GM18498 (cell line): Measurements from ENCODE around the gene DIPK1B.

Experiments
- ATAC-seq: cut with Tn5 transposase; IDR thresholded peaks from one replicate; pipeline ENCODE4 v1.9.1; 2021; ENCODE audit warnings: mild to moderate bottlenecking, moderate library complexity; ENCODE audit not compliant: unreplicated experiment

Gene DIPK1B

GRCh38 chr9:136673088-136673974 is 39.0 kb upstream of the DIPK1B start:
- no peak for ATAC-seq

- ATAC-seq: no peak
These were observed 38.2 kb upstream of the DIPK1B start for GRCh38 chr9:136673975-136674785.

GRCh38 chr9:136674786-136675349 is 37.5 kb upstream of the DIPK1B start:
- no peak for ATAC-seq

GRCh38 chr9:136675477-136676296 is 36.7 kb upstream of the DIPK1B start:
- no peak for ATAC-seq

GRCh38 chr9:136676297-136676794 is 36.0 kb upstream of the DIPK1B start:
- no peak for ATAC-seq

GRCh38 chr9:136676920-136677686 is 35.3 kb upstream of the DIPK1B start:
- ATAC-seq: no peak

- no peak for ATAC-seq
These were observed 34.3 kb upstream of the DIPK1B start for GRCh38 chr9:136678034-136678433.

GRCh38 chr9:136678624-136679023 is 33.7 kb upstream of the DIPK1B start:
- ATAC-seq: no peak

- no peak for ATAC-seq
These were observed 32.9 kb upstream of the DIPK1B start for GRCh38 chr9:136679431-136679941.

GRCh38 chr9:136681029-136681428 is 31.3 kb upstream of the DIPK1B start:
- no peak for ATAC-seq

GRCh38 chr9:136681945-136682699 is 30.2 kb upstream of the DIPK1B start:
- ATAC-seq: no peak

GRCh38 chr9:136682710-136683109 is 29.7 kb upstream of the DIPK1B start:
- ATAC-seq: no peak

- no peak for ATAC-seq
These were observed 29.1 kb upstream of the DIPK1B start for GRCh38 chr9:136683173-136683745.

GRCh38 chr9:136683755-136684154 is 28.6 kb upstream of the DIPK1B start:
- no peak for ATAC-seq

GRCh38 chr9:136684339-136684738 is 28.0 kb upstream of the DIPK1B start:
- ATAC-seq: no peak

GRCh38 chr9:136684799-136685198 is 27.6 kb upstream of the DIPK1B start:
- no peak for ATAC-seq

- no peak for ATAC-seq
These were observed 27.2 kb upstream of the DIPK1B start for GRCh38 chr9:136685216-136685615.

GRCh38 chr9:136685790-136686533 is 26.4 kb upstream of the DIPK1B start:
- no peak for ATAC-seq
